Mammary epithelial cell (primary cell): ENCODE measurements around the gene AURKAIP1.
"Not testable (repeated sequence)": the region's sequence is repeated elsewhere in the genome, so short reads cannot be mapped to it uniquely, and the experiment has no call there.

Experiments used
- EZH2 ChIP-seq: IDR thresholded peaks from 2 replicates; pipeline ENCODE4 v1.6.1; 2012; ENCODE audit warnings: low read length, inconsistent platforms, borderline replicate concordance
- TF ChIP-seq, protein P1 (sequence below), 2 donors: IDR thresholded peaks in 1 of 2; conservative IDR thresholded peaks in 1 of 2; 2 replicates each; pipeline ENCODE4 v1.5.1; 2011 to 2012; ENCODE audit warnings: inconsistent platforms in 2 of 2, low read length in 2 of 2, mild to moderate bottlenecking in 2 of 2, control low read depth in 1 of 2, low read depth in 1 of 2; ENCODE audit not compliant: insufficient read depth in 1 of 2; ENCODE audit errors: extremely low read depth in 1 of 2

- TF ChIP-seq, protein P1, sequence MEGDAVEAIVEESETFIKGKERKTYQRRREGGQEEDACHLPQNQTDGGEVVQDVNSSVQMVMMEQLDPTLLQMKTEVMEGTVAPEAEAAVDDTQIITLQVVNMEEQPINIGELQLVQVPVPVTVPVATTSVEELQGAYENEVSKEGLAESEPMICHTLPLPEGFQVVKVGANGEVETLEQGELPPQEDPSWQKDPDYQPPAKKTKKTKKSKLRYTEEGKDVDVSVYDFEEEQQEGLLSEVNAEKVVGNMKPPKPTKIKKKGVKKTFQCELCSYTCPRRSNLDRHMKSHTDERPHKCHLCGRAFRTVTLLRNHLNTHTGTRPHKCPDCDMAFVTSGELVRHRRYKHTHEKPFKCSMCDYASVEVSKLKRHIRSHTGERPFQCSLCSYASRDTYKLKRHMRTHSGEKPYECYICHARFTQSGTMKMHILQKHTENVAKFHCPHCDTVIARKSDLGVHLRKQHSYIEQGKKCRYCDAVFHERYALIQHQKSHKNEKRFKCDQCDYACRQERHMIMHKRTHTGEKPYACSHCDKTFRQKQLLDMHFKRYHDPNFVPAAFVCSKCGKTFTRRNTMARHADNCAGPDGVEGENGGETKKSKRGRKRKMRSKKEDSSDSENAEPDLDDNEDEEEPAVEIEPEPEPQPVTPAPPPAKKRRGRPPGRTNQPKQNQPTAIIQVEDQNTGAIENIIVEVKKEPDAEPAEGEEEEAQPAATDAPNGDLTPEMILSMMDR (conservative IDR thresholded peaks at IDR 0.05 in 1 of 2, IDR thresholded peaks at IDR 0.05 in 1 of 2; ENCODE audit: extremely low read depth in 1 of 2, insufficient read depth in 1 of 2, low read depth in 1 of 2, low read length in 2 of 2) = not testable (repeated sequence)
- TF ChIP-seq EZH2 = not testable (repeated sequence)
Observed at GRCh38 chr1:1410238-1410637, 35.2 kb upstream of the AURKAIP1 start.
